Measurements from ENCODE around the gene NFATC2.
"Not testable (repeated sequence)": the region's sequence is repeated elsewhere in the genome, so short reads cannot be mapped to it uniquely, and the experiment has no call there.

The NFATC2 gene

DNA sequence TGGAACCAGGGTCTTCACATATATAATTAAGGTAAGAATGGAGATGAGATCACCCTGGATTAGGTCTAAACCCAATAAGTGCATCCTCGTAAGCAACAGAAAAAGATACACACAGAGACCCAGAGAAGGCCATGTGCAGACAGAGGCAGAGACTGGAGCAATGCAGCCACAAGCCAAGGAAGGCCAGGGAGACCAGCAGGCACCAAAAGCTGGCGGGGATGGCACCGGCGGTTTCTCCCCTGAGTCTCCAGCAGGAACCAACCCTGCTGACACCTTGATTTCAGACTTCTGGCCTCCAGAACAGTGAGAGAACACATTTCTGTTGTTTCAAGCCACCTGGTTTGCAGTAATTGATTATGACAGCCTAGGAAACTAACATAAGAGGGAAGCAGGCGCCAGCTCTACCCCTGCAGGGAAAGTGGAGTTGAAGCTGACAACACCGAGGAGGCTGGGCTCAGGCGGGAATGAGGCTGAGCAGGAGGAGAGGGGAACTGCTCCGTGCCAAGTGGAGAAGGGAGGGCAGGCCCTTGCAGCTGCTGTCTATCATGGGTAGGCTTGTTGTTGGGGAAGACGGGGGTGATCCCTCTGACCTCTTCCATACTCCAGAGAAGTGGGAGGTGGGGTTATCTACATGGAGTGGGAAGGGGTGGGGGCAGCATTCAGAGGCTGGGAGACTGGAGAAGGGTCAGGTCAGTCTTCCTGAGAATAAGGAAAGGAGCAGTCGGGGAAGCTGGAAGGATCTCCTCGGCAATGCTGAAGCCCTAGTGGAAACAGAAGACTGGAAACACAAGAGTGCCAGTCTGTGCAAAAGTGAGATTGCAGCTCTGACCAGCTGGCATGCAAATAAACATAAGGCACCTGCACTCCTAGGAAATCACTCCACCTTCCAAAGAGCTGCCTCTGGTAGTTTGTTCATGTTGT lies 72.7 kb downstream of the NFATC2 start:
- no peak for DNase-seq

DNA sequence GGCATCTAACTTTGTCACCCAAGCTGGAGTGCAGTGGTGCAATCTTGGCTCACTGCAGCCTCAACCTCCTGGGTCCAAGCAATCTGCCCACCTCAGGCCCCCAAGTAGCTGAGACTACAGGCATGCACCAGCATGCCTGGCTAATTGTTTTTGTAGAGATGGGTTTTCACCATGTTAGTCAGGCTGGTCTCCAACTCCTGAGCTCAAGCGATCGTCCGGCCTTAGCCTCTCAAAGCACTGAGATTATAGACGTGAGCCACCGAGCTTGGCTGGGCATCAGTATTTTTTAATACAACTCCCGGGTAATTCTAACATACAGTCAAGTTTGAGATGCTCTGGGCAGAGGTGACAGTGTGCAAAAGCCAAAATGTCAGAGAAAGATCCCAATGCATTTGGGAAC lies 73.5 kb downstream of the NFATC2 start:
- no peak for DNase-seq

DNA sequence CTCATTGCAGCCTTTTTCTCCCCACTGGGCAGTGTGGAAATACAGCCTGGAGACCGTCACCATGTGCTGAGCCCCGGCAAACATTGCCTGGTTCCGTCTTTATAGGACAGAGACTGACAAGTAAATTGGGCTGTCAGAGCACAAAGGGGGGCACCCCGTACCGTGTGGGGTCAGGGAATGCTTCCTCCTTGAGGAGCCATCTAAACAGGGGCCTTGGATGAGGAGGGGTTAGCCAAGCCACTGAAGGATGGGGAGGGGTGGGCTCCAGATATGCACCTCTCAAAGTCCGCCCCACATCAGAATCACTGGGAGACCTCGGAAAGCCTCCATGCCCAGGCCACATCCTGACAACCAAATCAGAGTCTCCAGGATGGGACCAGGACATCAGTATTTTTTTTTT lies 73.9 kb downstream of the NFATC2 start:
- no peak for DNase-seq

DNA sequence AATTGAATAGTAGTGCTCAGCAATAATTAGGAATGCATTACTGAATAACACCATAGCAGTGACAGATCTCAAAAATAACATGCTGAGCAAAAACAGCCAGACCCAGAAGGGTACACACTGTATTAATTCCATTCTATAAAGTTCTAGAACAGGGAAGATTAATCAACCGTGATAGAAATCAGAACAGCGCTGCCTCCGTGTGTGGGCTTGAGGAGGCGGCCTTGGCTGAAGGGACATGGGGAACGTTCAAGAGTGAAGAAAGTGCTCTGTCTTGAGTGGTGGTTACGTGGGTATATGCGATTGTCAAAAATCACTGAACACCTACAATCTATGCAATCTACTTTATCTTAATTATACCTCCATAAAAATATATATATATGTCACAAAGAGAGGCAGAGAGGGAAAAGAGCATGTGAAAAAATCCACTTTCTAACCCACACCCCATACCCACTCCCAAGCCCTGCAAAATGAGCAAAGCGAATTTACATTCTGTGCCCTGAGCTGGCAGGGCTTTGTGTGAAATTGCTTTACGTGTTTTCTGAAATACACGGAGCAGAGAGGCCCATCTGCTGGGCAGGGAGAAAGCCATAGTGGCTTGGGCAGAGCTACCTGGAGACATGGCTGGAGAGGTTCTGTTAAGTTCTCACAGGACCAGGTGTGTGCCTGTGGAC lies 74.4 kb downstream of the NFATC2 start:
- no peak for DNase-seq

DNA sequence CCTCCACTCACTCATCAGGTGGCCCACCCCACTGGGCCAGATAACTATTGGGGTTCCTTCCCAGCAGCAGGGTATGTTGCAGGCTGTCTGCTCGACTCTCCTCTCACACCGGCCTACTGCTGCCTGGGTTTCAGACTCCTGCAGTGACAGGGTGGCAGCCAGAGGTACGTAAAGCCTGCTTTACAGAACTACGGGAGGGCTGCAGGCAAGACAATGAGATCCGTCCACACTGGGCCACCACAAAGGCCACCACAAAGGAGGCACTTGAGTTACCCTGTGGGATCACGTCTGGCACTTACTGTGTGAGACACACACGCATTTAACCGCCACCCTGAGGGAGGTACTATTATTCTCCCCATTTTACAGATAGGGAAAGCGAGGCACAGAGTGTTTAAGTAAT lies 78.5 kb downstream of the NFATC2 start:
- DNase-seq: no peak

DNA sequence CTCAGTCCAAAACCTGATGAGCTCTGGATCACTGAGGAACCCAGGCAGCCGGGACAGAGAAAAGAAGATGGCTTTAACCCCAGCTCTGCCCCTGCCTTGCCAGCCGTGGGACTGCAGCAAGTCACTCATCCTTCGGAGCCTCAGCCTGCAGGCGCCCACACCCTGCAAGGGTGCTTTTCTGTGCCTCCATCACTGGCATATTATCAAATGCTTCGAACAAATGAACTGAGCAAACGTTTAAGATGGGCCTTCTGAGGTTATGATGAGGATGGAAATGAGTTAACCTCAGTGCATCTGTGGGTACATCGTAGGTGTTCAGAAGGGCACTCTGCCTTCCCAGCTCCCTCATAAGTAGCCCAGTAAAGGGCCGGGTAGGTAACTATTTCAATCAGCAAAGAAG lies 79.0 kb downstream of the NFATC2 start:
- DNase-seq: peak; percentile 18

DNA sequence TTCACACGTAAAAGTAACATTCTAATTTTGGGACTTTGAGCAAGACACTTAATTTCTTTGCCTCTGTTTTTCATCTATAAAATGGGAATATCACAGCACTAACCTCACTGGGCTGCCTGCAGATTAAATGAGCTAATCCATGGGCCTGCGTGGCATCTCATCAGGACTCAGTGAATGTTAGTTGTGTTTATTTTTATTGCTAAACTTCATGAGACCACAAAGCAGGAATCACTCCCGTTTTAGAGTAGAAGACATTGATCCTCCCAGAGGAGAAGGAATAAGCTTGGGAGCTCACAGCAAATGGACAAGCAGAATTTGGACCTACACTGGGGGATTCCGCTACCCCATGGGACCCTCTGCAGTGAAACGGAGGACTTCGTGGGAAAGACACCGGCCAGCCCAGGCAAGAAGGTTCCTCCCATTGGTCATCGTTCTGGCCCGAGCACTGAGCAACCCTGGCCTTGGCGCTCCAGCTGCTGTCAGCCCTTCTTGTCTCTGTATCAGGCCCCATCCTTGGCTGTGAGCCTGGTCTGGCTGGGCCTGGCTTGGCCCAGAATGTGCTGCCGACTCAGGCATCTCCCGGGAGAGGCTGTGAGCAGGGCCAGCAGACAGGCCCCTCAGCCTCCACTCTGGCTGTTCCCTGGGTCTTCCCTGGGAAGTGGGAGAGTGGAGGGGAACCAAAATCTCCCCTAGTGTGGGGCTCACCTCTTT lies 79.8 kb downstream of the NFATC2 start:
- peak; percentile 92 for DNase-seq

DNA sequence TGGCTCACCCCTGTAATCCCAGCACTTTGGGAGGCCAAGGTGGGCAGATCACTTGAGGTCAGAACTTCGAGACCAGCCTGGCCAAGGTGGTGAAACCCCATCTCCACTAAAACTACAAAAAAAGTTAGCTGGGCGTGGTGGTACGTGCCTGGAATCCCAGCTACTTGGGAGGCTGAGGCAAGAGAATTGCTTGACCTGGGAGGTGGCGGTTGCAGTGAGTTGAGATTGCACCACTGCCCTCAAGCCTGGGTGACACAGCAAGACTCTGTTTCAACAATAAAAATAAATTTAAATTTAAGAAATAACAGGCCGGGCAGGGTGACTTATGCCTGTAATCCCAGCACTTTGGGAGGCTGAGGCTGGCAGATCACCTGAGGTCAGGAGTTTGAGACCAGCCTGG lies 80.7 kb downstream of the NFATC2 start:
- not testable (repeated sequence) for DNase-seq

DNA sequence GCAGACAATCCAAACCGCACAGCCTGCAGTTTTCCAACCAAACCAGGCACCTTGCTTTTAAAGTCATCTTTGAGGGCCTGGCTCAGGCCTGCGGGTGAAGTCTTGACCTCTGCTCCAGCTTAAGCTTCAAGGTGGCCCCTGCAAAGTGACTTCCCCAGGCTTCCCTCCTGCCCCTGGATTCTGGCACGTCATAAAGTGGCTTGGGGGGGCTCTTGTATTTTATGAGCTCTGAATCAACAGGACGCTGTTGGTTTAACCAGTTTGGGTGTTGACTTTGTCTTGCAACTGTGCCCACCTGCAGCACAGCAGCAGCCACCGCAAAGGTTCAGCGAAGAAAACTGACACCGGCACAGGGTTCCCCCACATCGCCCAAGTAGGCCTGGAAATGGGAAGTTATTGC lies 81.2 kb downstream of the NFATC2 start:
- DNase-seq: peak; percentile 13

DNA sequence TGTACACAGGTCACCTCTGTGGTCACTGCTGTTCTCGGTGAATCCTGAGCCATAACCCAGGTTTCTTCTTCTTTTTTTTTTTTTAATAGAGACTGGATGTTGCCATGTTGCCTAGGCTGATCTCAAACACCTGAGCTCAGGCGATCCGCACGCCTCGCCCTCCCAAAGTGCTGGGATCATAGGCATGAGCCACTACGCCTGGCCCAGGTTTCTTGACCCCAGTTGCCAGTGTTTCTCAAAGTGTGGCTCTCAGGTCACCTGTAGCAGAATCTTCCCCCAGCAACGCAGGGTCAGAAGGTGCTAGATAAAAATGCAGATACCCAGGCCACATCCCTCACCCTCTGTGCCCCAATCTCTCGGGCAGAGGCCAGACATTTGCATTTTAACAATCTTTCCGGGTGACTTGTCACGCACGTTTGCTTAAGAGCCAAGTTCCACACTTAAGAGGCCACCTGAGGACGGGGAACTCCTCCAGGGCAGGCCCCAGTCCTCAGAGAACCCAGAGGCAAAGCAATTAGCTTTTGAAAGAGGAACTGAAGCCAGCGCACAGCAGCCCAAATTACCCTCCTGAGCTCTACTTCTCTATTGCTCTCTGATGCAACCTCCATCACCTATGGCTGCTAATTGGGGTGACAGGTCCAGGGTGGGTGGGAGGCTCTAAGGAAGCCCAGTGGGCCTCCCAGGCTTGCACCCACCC lies 81.8 kb downstream of the NFATC2 start:
- DNase-seq: no peak

DNA sequence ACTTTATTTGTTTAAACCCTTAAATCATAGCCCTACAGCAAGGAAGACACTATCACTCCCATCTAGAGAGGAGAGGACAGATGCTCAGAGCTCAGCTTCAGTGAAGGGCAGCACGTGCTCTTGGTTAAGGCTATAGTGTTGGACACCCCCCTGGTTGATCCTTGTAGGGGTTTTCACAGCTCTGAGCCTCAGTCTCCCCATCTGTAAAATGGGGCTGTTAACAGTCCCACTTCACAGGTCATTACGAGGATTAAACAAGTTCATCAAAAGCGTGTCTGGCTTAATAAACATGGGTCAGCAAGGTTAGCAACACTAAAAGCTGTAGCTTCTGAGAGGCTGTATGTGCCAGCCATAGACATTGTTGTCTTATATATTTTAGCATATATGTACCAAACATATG lies 82.4 kb downstream of the NFATC2 start:
- no peak for DNase-seq

DNA sequence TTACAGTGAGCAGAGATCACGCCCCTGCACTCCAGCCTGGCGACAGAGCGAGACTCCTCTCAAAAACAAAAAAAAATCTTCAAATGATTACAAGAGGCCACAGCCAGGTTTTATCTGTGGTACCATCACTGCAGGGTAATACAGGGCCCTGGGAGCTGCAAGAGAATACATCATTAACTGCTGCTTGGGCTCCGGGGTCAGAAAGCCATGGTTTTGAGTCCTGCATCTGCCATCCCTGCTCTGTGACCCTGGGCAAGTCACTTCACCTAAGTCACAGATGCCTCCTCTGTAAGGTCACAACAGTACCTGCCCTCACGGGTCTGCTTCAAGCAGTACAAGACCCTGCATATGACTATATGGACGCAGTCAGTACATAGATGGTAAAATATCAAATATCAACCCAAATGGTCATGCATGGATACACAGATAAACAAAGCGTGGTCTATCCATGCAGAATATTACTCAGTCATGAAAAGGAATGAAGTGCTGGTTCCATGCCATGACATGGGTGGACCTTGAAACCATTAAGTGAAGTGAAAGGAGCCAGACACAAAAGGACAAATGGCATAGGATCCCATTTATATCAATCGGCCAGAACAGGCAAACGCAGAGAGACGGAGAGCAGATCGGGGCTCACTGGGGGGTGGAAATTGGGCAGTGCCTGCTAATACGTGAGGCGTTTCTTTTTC lies 83.6 kb downstream of the NFATC2 start:
- DNase-seq: no peak

DNA sequence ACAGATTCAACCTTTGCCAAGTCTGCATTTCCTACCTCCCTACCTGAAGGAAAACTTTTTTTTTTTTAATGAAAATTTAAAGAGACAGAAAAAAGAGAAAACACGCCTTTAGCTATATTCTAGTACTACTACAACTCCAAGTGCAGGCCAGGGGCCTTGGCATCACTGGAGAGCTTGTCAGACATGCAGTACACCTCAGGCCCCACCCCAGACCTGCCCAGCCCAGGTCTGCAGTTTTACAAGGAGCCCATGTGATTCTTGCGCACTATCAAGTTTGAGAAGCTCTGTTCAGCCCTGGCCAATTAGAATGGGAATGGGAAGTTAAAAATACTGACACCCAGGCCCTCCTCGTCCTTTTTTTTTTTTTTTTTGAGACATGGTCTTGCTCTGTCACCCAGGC lies 85.0 kb downstream of the NFATC2 start:
- no peak for DNase-seq

DNA sequence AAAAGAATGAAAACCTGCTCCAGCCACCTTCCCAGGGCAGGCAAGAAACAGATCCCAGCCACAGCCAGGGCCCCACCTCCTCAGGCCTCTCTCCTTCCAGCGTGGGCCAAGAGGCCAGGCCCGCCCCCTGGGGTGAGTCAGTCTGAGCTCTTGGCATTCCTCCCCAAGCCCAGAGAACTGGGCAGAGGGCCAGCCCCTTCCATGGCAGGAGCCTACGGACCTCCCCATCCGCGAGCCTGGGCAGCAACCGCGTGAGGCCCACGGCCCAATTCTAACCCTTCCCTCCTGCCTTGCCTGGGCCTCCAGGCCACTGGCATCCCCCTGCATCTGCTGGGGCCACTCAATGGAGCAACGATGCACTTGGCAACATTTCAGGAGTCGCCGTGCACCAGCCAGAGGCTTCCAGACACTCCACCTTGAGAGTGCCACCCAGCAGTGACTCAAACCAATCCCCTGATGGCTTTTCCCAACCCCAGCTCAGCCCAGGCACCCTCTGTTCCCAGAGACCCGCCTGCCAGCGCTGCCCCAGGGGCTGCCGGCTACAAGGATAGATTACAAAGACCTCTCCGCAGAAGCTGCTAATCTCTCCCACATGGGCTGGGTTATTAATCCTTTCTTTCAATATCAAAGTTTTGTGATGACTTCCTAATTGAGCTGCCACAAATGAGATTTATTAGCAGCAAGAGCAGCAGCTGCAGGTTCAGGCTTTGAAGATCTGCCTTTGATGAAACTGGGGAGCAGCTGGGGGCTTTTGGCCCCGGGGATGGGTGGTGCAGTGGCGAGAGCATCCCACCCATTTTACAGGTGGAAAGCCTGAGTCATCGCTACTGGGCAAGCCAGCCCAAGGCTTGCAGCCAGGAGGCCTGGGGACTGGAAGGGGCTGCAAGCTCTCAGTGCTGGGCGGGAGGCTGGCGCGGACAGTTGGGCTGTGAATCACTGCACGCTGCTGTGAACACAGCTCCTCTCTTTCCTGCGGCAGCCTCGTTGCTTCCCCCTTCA lies 85.7 kb downstream of the NFATC2 start:
- peak; percentile 97 for DNase-seq

DNA sequence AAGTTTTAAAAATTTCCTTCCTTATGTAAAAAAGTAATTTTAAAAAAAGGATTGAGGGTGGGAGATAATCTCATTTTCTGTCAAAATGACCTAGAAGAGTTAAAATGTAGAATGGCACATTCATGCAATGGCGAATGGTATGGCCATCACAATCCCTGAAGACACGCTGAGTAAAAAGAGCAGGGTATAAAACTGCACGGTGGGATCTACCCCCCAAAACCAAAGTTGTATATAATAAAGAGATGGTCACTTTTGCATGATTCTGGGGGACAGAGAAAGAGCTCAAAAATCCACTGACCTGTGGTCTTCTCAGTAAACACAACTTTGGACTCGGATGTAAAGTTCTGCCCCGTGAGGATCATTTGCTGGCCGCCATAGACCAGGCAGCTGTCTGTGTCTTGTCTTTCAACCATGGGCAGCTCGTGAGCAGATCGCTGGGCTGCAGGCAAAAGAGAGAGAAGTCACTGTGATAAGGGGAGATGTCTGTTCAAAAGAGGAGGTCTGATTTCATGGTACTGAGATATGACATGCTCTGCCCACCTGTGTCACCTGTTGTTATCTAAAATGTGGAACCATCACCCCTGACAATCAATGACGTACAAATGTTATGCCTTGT lies 88.2 kb downstream of the NFATC2 start:
- no peak for DNase-seq

DNA sequence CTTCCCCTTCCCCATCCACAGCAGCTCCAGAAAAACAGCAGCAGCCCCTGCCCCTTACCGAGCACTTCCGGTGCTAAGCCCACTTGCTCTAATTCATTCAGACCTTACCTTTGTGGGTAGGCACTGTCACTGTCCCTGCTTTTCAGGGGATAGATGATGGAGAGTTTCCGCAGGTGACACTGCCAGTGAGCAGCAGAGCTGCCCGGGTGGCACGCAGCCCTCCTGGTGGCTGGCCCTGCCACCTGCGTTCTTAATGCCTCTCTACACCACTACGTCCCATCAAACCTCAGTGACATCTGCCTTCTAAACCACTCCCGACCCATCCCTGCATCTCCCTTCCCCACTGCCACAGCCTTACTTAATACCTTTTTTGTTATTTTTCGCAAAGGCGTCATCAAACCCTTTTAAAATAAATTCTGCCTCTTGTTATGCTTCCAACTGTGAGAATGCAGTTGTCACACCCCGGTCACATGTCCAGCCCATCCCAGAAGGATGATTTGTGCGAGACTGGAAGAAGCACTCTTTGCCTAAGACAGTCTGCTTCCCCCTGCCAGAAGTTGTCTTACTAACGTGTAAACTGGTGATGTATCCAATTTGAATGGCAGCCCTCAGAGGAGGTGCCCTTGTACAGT lies 89.7 kb downstream of the NFATC2 start:
- no peak for DNase-seq

DNA sequence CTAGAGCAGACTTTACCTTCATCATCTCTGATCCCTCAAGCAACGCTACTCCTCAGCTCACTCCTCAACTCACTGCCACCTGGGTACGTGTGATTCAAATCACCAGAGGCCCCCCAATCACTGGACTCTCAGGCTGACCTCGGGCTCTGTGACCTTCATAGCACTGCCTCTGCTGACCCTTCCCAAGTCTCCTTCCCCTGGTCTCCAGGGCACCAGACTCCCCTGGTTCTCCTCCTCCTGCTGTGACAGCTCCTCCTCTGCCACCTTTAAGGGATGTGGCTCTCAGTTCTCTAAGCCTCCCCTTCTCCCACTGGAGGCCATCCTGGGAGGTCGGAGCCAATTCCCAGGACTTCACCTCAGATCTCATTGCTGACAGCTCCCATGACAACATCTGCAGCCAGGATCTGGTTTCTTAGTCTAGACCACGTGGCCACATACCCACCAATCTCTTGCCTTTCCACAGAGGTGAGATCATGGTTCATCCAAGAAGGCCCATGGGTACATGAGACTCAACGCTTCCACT lies 90.4 kb downstream of the NFATC2 start:
- peak; percentile 11 for DNase-seq

DNA sequence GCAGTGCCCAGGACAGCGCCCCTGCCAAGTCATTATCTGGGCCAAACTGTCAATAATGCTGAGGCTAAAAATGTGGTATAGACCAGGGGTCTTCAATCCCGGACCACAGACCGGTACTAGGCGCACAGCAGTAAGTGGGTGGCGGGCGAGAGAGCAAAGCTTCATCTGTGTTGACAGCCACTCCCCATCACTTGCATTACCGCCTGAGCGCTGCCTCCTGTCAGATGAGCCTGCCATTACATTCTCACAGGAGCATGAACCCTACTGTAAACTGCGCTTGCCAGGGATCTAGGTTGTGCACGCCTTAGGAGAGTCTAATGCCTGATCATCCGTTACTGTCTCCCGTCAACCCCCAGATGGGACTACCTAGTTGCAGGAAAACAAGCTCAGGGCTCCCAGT lies 91.0 kb downstream of the NFATC2 start:
- DNase-seq: peak; percentile 12

DNA sequence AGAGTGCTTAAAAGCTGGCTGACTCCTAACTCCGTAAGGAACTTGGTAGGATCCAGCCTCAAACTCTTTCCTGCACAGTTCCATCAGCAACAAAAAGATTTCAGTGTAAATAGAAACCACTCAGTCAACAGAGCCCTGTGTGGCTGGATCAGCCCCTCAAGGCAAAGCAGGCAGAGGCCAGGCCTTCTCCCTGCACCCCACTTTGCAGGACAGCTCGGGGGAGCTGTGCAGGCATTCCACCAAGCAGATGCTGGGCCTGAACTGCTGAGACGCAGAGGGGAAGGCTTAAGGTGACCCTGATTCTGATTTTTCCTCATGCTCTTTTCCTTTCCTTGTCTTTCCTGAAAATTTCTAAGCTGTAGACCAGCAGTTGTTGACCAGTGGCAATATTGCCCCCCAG lies 91.5 kb downstream of the NFATC2 start:
- peak; percentile 19 for DNase-seq

DNA sequence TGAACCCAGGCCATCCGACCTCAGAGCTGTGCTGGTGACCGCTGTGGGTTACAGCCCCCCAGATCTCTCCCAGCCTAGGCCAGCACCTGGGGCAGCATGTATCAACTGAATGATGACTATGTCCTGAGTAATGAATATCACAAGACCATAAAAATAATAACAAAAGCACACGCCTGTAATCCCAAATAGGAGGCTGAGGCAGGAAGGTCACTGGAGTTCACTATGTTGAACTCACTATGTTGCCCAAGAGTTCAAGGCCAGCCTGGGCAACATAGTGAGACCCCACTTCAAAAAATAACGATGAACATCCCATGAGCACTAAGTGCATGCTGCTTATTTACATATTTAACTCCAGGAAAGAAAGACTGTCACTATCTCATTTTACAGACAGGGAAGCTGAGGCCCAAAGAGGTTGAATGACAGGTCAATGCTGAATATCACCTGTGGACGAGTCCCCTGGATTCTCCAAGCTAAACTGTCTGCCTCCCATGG lies 92.3 kb downstream of the NFATC2 start:
- no peak for DNase-seq
